ENCODE results near the gene CDH4.

The CDH4 gene

DNA sequence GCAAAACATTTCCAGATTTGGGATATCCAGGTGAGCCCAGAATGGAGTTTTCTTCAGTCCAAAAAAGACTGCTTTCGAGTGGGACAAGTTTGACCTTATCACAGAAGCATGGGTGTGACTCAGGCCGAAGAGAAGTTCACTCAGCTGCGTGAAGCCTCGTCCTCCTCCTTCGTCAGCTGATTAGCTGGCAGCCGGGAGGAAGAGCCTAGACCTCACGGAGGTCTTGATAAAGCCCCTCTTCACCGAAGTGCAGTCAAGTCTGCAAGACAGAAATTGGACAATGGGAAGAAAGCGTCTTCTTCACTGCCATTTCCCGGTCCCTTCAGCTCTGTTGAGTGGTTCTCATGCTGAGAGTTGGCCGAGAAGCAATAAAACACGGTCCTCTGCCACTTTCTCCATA is 449.7 kb downstream of the CDH4 start:
- no peak for FAIRE-seq

- FAIRE-seq: no peak
Observed at GRCh38 chr20:61702246-61702645, 450.2 kb downstream of the CDH4 start.

GRCh38 chr20:61704661-61705060 is 452.6 kb downstream of the CDH4 start:
- no peak for FAIRE-seq

DNA sequence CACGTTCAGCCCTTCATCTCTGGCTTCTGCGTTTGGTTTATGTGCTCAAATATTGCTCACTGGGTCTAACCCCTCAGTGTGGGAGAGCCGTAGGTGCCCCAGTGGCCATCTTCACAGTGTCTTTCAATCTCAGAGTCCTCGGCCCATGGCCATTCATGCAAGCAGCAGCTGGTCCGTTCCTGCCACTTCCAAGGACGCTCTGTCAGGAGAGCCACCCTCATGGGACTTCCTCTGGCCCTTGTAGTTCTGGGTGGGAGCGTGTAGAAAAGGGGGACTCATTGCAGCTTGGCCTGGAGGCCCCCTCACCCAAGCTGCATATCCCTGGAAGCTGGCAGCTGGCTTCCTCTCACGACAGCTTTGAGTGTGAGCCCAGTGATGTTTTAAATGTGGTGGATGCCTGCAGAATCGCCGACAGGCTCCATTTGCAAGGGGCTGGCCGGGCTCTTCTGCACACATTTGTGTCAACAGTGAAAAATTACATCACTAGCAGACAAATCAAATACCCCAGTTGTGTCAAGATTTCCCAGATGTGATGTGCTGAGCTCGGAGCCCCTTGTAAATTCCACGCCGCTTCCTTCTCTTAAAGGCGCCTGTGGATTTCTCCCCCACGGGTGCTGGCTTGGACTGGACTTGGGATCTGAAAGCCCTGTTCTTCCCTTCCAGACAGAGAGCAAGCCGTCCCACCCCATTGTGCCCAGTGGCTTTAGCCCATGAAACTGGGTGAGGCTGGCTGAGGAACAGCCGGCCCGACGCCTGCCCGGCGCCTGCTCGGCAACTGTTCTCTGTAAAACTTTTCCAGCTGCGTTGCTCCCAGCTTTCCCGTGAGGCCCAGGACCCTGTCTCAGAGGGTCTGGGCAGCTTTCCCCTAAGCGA is 453.6 kb downstream of the CDH4 start:
- FAIRE-seq: no peak

DNA sequence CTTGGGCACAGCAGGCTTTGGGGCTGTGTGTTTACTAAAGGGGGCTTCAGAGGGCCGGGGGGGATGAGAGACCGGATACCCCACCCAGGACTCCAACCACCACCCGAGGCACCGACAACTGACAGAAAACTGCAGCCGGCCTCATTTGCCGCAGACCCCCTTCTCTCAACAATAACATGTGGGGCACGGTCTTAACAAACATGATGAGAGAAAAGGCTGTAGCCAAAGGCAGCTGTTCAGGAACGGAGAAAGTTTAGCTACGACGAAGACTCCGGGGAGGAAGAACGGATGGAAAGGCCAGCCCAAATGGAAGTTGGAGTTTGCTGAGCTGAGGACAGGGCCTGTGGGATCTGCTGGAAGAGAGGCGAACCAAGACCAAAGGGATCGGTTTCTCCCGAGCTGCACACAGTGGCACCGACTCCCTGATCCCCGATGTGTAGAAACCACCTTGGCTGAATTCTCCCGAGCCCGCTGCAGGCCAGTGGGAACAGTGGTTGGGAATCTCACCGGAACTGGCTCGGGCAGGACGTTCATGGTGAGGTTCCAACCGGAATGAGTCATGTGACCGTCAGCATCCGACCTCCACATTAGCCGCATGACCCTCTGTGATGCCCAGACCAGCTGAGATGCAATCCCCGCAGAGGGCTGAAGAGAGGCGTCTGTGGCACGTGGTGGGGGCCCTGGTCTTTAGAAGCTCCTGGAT is 454.3 kb downstream of the CDH4 start:
- FAIRE-seq: no peak

DNA sequence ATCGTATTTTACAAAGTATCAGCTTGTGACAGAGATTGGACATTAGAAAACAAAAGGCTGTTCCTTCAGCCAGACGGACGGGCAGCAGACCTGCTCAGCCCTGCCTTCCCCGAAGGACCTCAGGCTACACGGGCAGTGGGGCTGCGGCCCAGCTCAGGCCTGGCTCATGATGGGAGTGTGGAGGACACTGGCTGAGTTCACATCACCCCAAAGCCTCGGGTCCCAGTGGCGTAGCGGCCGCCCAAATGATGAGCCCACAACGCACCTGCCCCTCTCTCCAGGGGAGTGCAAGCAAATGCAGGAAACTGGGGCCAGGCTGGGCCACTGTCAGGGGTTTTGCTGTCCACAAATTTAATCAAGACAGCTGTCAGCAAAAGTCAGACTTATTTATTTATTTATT is 456.8 kb downstream of the CDH4 start:
- FAIRE-seq: no peak

- no peak for FAIRE-seq
Observed at GRCh38 chr20:61710108-61710507, 458.0 kb downstream of the CDH4 start.

- no peak for FAIRE-seq
Observed at GRCh38 chr20:61712688-61713087, 460.6 kb downstream of the CDH4 start.

GRCh38 chr20:61718361-61719005 is 466.4 kb downstream of the CDH4 start:
- FAIRE-seq: no peak

DNA sequence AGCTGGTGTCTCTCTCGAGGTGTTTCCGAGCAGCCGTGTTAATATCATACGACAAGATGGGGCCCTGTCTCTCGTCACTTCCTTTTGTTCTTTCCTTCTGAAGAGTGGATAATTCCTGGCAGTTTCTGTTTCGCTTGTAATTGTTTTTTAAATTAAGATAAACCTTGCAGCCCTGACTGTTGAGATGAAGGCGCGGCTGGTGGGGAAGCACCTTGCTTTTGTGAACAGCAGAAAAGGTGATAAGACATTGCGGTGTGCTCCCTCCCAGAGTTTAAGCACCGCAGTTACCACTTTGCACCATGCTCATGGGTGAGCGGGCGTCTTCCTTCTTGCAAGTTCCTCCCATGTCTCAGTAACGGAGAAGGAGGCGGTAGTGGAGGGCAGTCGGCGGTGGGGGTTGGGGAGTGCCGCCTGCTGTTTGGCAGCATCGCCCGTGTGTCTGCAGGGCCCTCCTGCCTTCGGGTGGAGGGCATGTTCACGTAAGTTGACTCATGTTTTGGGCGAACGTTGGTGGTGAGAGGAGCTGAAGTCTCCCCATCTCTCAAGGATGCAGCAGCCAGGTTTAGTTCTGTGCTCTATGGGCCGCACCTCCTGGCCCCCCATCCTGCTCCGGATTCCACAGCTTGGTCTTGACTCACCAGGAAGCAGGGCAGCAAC is 467.8 kb downstream of the CDH4 start:
- no peak for FAIRE-seq

- FAIRE-seq: no peak
Observed at GRCh38 chr20:61720348-61720696, 468.3 kb downstream of the CDH4 start.

DNA sequence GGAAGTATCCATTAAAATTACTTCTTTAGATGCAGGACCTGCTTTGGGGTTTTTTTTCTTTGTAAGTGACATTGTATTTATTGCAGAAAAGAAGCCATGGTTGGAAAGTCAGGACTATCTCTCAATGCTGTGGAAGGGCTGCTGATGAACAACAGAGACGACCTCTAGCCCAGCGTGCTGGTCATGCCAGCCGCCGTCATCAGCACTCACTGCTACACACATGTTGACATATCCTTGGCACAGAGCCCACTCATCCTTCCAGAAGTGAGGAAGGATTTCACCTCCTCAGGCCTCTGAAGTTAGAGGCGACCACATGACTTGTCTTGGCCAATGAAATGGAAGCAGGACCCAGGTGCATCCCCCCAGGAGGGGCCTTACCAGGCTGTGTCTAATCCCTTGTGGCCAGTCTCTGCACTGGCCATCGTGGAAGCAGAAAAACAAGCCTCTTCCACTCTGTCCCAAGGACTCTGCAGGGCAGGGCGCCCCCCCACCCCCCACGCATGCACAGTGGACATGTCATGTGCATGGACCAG is 470.2 kb downstream of the CDH4 start:
- no peak for FAIRE-seq

GRCh38 chr20:61723529-61724257 is 471.6 kb downstream of the CDH4 start:
- FAIRE-seq: no peak

DNA sequence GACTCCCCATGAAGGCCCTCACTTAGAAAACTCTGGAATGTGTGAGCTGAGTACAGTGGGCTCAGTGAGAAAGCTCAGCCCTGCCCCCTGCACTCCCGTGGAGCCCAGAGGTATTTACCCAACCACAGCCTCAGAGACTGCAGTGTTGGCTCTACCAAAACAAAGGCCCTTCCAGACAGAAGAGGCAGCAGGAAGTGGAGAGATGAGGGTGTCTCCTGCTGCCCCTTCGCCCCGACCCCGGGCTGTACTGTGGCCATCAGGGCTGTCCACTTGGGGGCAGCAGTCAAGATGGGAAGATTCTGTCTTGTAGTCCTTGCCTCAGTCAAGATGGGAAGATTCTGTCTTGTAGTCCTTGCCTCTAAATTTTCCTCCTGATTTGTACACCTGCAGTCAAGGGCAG is 472.3 kb downstream of the CDH4 start:
- FAIRE-seq: no peak

GRCh38 chr20:61725145-61725544 is 473.1 kb downstream of the CDH4 start:
- FAIRE-seq: no peak

GRCh38 chr20:61725966-61726365 is 473.9 kb downstream of the CDH4 start:
- no peak for FAIRE-seq

GRCh38 chr20:61726979-61727378 is 474.9 kb downstream of the CDH4 start:
- no peak for FAIRE-seq

- no peak for FAIRE-seq
Observed at GRCh38 chr20:61727761-61728160, 475.7 kb downstream of the CDH4 start.

DNA sequence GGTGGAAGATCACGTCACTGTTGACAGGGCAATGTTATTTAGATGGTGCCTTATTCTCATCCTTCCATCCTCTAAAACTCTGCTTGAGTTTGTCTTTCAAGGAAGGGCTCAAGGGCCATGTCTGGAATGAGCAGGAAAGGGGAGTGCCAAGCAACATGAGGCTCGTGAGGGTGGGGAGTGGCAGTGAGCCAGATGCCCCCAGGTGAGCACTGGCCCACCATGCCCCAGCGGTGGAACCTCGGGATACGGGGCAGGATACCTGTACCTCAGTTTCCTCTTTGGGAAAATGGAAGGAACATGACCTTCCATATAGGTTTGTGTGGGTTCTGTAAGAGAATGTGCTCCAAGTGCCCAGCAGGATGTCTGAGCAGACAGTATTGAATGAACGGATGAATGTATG is 476.3 kb downstream of the CDH4 start:
- FAIRE-seq: no peak

DNA sequence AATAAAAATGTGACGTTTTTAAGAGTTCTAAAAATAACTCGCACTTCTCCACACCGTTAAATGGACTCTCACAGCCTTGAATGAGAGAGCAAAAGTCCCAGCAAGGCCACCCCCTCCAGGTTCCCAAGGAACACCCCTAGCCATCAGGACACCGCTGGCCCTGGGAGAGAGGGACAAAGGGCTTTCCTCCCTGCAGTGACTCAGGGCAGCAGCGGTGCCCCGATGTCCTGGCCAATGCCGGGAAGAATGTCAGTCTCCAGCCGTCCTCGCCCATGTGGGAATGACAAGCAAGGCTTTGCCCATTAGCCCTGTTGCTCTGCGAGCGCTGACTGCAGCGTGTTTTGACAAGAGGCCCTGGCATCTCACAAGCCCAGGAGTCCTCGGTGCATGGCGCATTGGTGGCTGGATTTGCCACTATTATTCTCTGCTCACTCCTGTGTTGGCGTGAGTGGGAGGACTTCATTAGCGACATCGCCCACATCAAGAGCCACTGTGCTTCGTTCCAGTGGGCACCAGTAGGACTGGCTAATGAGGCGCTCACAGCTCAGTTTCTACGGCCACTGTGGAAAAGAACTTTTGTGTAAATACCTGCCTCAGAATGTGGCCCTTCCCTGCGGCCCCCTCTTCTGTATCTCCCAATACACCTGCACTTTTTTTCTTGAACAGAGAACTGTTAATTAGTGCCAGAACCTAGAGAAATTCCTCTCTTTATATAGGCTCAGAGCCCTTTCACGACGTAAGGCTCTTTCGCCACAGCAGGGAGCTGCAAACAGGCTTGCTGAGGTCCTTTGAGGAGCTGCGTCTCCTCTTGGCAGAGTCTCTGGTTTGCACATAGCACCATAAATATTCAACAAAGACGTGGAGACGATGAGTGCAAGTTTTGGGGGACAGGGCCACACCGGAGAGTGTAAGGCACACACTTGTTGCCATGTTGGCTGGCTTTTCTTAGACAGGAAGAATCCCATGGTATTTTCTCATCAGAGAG is 477.0 kb downstream of the CDH4 start:
- FAIRE-seq: no peak
